Hematopoietic multipotent progenitor cell treated with erythropoietin and hydrocortisone succinate and interleukin-3 and kit ligand, for 4 days (in vitro differentiated cells): ENCODE results near the gene ELOVL4.

Source experiments
- DNase-seq: peaks from one replicate; pipeline ENCODE4 v3.0.0-alpha.2; 2015

ELOVL4 gene

GRCh38 chr6:79947191-79948186 is at the start of gene ELOVL4:
Gene ELOVL4, minus strand, starts transcription at chr6:79947553. Its CDS starts 274 bp downstream, at chr6:79947279.
- peak; percentile 47 for DNase-seq

GRCh38 chr6:79993911-79994309 is 46.6 kb upstream of the ELOVL4 start:
- no peak for DNase-seq

- DNase-seq, result no peak
Observed at GRCh38 chr6:79993012-79993910, 45.9 kb upstream of the ELOVL4 start.

DNA sequence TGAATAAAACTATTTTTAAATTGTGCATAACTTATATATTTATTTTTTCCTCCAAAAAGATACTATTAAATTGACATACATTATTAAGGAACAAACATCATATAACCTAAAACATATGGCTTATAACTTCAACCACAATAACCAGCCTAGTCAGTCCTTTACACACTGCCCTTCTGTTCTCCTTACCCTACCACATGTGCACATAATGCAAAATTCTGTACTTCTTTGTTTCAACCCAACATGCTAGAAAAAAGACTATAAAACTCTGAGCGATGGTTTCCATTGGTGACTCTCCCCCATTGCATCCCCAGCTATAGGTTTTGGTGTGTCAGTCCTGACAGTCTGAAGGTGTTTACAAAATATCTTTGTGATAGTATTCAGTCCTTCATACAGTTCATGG is 42.3 kb upstream of the ELOVL4 start:
- DNase-seq, result no peak

- DNase-seq, result no peak
Observed at GRCh38 chr6:79985128-79985527, 37.8 kb upstream of the ELOVL4 start.

DNA sequence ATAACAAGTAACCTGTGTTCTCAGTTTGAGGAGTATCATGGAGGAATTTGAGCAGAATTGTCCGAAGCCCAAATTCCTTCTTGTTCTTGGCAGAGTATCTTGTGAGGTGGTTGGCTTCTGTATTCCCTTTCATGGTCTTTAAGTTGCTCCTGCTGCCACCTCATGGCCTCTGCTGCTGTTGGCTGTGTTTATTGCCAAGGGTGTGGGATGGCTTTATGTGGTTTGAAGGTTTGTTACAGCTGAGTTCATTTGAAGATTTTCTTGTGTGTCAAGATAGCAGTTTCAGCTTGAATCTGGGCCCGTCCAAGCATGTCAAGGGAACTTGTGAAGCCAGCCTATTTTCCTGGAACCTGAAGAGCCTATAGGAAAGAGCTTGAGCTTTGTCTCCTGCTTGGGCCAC is 36.9 kb upstream of the ELOVL4 start:
- DNase-seq, result peak; percentile 12

GRCh38 chr6:79981652-79982051 is 34.3 kb upstream of the ELOVL4 start:
- DNase-seq, result no peak

- no peak for DNase-seq
Observed at GRCh38 chr6:79971193-79971592, 23.8 kb upstream of the ELOVL4 start.

GRCh38 chr6:79969784-79970183 is 22.4 kb upstream of the ELOVL4 start:
- no peak for DNase-seq

DNA sequence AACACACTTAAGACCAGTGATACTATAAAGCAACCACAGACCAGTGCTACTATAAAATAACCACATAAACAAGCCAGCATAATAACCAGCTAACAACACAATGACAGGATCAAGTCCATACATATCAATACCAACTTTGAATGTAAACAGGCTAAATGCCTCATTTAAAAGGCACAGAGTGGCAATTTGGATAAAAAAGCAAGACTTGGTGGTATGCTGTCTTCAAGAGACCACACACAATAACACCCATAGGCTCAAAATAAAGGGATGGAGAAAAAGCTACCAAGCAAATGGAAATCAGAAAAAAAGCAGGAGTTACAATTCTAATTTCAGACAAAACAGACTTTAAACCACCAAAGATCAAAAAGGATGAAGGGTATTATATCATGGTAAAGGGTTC is 19.8 kb upstream of the ELOVL4 start:
- DNase-seq, result no peak

GRCh38 chr6:79964607-79965081 is 17.3 kb upstream of the ELOVL4 start:
- no peak for DNase-seq

- DNase-seq, result peak; percentile 20
Observed at GRCh38 chr6:79954849-79955248, 7.5 kb upstream of the ELOVL4 start.

DNA sequence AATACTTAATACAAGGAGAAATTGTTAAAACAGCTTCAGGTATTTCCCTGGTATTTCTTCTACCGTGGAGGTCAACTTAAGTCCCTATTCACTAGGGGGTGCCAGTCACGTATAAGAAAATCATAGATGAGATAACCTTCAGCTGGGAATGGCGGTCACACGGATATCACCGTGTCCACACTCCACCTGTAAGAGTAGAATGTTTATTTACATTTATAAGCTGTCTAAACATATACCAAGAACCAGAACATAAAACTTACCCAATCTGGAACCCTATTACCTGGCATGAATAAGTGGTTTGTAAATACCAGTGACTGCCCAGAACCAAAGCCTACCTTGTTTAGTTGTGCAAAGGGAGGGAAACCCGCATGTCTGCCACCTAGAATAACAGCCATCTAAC is 1.9 kb upstream of the ELOVL4 start:
- peak; percentile 91 for DNase-seq

GRCh38 chr6:79946272-79947190 is 822 bp downstream of the ELOVL4 start:
- peak; percentile 41 for DNase-seq

- DNase-seq, result no peak
Observed at GRCh38 chr6:79943133-79943532, 4.2 kb downstream of the ELOVL4 start.

GRCh38 chr6:79941489-79942151 is 5.7 kb downstream of the ELOVL4 start:
- DNase-seq, result no peak

DNA sequence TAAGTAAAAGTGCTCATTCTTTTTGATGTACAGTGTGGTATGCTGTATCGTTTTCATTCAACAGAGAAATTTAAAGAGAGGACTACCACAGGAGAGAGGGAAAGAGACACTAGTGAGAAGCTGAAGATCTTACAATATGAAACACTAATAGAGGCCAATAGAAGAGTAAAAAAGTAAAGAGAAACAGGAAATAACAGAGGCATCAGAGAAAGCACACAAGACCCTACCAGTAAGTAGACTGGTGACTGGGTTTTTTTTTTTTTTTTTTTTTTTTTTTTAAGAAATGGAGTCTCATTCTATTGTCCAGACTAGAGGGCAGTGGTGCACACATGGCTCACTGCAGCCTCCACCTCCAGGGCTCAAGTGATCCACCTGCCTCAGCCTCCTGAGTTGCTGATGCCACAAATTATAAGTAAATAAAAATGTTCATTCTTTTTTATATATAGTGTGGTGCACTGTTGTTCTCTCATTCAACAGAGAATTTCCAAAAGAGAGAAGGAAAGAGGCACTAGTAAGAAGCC is 18.8 kb downstream of the ELOVL4 start:
- DNase-seq, result no peak

DNA sequence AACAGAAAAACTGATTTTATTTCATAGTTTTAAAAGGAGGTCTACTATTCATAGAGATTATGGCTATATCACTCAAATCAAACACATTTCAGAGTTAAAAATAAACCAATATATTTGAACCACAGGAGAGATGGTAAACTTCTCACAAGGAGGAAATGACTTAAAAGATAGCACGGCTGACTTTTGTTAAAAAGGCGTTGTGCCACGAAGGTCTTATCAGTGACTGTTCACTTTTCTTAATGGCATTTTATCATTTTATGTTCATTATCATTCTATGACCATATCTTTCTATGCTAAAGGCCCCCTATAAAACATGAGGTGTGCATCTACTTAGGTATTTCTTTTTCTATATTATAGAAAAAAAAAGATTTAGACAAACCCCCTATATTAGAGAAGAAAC is 19.6 kb downstream of the ELOVL4 start:
- no peak for DNase-seq

DNA sequence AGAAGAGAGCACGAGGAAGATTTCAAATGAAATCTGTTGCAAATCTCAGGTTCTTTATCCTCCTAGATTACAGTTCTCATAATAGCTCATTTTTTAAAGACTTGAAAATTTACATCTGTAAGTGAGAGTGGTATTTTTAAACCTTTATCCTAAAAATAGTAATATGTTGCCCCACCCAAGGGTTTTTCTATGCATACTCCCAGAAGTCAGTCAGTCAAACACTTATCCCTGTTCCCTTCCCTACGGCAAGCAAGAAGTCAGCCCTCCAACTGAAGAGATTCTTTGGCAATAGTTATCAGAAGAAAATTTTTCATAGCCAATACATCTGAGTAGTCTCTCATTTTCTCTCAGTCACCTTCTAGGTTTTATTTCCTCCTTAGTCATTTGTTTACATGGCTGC is 24.1 kb downstream of the ELOVL4 start:
- no peak for DNase-seq

DNA sequence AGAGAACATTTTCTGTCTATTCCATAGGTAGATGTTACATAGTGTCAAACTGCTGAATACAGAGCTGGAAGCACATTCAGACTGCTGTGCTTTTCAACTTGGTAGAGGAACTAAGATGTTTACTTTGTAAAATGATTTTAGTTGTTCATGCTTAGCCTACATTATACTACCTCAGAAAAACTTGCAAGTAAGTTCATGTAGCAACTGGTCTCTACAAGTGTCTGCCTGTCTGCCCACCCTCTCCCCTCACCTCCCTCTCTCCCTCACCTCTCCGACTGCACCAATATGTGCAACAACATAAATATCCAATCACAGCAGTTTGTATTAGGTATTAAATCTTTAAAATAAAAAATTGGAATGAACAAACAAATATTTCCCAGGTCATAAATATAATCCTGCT is 25.3 kb downstream of the ELOVL4 start:
- no peak for DNase-seq

DNA sequence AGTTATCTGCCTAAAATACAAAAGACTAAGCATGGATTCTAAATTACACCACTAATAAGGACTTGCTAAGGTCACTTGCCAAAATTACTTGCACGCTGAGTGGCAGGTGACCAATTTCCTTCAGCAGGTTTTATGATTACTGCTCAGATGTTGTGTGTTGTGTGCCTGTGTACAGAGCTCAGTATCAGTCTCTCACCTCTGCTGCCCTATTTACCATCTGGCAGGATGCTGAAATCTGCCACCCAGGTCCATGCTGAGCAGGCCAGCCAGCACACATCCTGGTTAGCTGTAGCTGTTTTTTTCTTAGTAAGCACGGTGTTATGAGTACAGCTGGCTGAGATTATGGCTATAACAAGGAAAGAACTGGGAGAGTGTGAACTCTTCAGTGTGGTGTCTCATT is 34.0 kb downstream of the ELOVL4 start:
- no peak for DNase-seq

- no peak for DNase-seq
Observed at GRCh38 chr6:79911992-79912391, 35.4 kb downstream of the ELOVL4 start.
